HepG2 (cell line): ENCODE data around the gene GAL3ST1. TPM values are rescaled to one million over a fixed set of nuclear protein-coding genes. Genes with fewer than 3 reads are reported as not detected.

Experiments
- ARID3A ChIP-seq: IDR thresholded peaks from 2 replicates; pipeline ENCODE4 v1.6.1; 2012; ENCODE audit warnings: low read depth, low read length, improper control_type of control experiment
- BRCA1 ChIP-seq: sonication (generic); formaldehyde crosslinking; IDR thresholded peaks from 2 replicates; pipeline ENCODE4 v1.4.0; 2020; ENCODE audit warnings: missing genetic modification reagents
- FOXJ3 ChIP-seq: sonication (generic); formaldehyde crosslinking; IDR thresholded peaks from 2 replicates; pipeline ENCODE4 v1.4.0; 2020; ENCODE audit warnings: missing genetic modification reagents, mild to moderate bottlenecking, borderline replicate concordance
- FOXM1 ChIP-seq: sonication (generic); formaldehyde crosslinking; IDR thresholded peaks from 2 replicates; pipeline ENCODE4 v1.5.0; 2020; ENCODE audit warnings: missing genetic modification reagents
- MAZ ChIP-seq, 2 experiments: sonication (generic) in 1 of 2; formaldehyde crosslinking in 1 of 2; IDR thresholded peaks; 2 replicates each; pipeline versions ENCODE4 v1.5.0 to v1.6.1; 2012 to 2020; ENCODE audit warnings: low read depth in 2 of 2, mild to moderate bottlenecking in 2 of 2, borderline replicate concordance in 1 of 2, improper control_type of control experiment in 1 of 2, low read length in 1 of 2, missing genetic modification reagents in 1 of 2, moderate library complexity in 1 of 2
- TGIF2 ChIP-seq: IDR thresholded peaks from 2 replicates; pipeline ENCODE4 v1.6.1; 2016; ENCODE audit warnings: control low read depth, missing compliant biosample characterization
- THAP7 ChIP-seq: sonication (generic); formaldehyde crosslinking; IDR thresholded peaks from 2 replicates; pipeline ENCODE4 v1.8.1; 2023; ENCODE audit warnings: mild to moderate bottlenecking, missing genetic modification reagents
- ZFP1 ChIP-seq: IDR thresholded peaks from 2 replicates; pipeline ENCODE4 v1.6.1; 2016
- ZNF143 ChIP-seq: sonication (generic); formaldehyde crosslinking; IDR thresholded peaks from 2 replicates; pipeline ENCODE4 v1.4.0; 2020; ENCODE audit warnings: missing genetic modification reagents
- ZNF33B ChIP-seq: sonication (generic); formaldehyde crosslinking; IDR thresholded peaks from 2 replicates; pipeline ENCODE4 v1.5.1; 2020; ENCODE audit warnings: mild to moderate bottlenecking, missing genetic modification reagents
- ZNF660 ChIP-seq: sonication (generic); formaldehyde crosslinking; IDR thresholded peaks from 2 replicates; pipeline ENCODE4 v1.5.1; 2020; ENCODE audit warnings: mild to moderate bottlenecking, low read depth, missing genetic modification reagents, borderline replicate concordance
- ZSCAN25 ChIP-seq: sonication (generic); formaldehyde crosslinking; IDR thresholded peaks from 2 replicates; pipeline ENCODE4 v1.8.0; 2022; ENCODE audit warnings: mild to moderate bottlenecking, missing genetic modification reagents
- polyA plus RNA-seq, 8 experiments: library from polyadenylated mRNA; depleted of rRNA in 3 of 8; stranded (reverse) in 7 of 8; unstranded in 1 of 8; fragments of >200 nt; fragmentation: Illumina TruSeq in 4 of 8; extraction: Trizol in 4 of 8; gene quantifications; 2 replicates each; pipeline versions ENCODE4 v1.2.1 to v1.2.3, GENCODE V29; 2011 to 2016; ENCODE audit warnings: low read depth in 4 of 8, missing spikeins in 1 of 8, mixed read lengths in 1 of 8; ENCODE audit not compliant: insufficient read depth in 1 of 8
- total RNA-seq, 5 experiments: library from RNA; depleted of rRNA; stranded (reverse); fragments of >200 nt; fragmentation: Illumina TruSeq; extraction: Trizol; gene quantifications; 2 replicates each; pipeline ENCODE4 v1.2.3, GENCODE V29; 2016; ENCODE audit warnings: low read depth in 1 of 5
- TF ChIP-seq, protein P1 (sequence below): sonication (generic); formaldehyde crosslinking; IDR thresholded peaks from 2 replicates; pipeline ENCODE4 v1.5.1; 2020; ENCODE audit warnings: mild to moderate bottlenecking, missing genetic modification reagents, moderate library complexity
- TF ChIP-seq, protein P2 (sequence below), 2 experiments: sonication (generic) in 1 of 2; formaldehyde crosslinking in 1 of 2; IDR thresholded peaks; 2 replicates each; pipeline versions ENCODE4 v1.4.0 to v1.6.1; 2018 to 2020; ENCODE audit warnings: missing genetic modification reagents in 2 of 2, borderline replicate concordance in 1 of 2, low read depth in 1 of 2, mild to moderate bottlenecking in 1 of 2, missing biosample characterization in 1 of 2

The GAL3ST1 gene
- total and polyA plus RNA-seq, 2 of the 13 experiments (the other 11 are each of a cell fraction or from before 2014, with no cell fraction given) = 4.4 to 14.7 TPM

GRCh38 chr22:30591588-30592359, 17.3 kb upstream of the GAL3ST1 start, which contains the start of gene PES1 (continued):
- peak; percentile 48; the same call in 1 of the 2 replicates for TF ChIP-seq FOXJ3
- TF ChIP-seq MAZ (IDR thresholded peaks at IDR 0.05; ENCODE audit: borderline replicate concordance, low read depth, low read length) = no peak
- no peak; the same call in 1 of the 2 replicates for TF ChIP-seq MAZ (CRISPR knock-in tag; IDR thresholded peaks at IDR 0.05; ENCODE audit: low read depth)
- TF ChIP-seq ZNF143 (CRISPR knock-in tag) = peak; percentile 99
- TF ChIP-seq, protein P1, sequence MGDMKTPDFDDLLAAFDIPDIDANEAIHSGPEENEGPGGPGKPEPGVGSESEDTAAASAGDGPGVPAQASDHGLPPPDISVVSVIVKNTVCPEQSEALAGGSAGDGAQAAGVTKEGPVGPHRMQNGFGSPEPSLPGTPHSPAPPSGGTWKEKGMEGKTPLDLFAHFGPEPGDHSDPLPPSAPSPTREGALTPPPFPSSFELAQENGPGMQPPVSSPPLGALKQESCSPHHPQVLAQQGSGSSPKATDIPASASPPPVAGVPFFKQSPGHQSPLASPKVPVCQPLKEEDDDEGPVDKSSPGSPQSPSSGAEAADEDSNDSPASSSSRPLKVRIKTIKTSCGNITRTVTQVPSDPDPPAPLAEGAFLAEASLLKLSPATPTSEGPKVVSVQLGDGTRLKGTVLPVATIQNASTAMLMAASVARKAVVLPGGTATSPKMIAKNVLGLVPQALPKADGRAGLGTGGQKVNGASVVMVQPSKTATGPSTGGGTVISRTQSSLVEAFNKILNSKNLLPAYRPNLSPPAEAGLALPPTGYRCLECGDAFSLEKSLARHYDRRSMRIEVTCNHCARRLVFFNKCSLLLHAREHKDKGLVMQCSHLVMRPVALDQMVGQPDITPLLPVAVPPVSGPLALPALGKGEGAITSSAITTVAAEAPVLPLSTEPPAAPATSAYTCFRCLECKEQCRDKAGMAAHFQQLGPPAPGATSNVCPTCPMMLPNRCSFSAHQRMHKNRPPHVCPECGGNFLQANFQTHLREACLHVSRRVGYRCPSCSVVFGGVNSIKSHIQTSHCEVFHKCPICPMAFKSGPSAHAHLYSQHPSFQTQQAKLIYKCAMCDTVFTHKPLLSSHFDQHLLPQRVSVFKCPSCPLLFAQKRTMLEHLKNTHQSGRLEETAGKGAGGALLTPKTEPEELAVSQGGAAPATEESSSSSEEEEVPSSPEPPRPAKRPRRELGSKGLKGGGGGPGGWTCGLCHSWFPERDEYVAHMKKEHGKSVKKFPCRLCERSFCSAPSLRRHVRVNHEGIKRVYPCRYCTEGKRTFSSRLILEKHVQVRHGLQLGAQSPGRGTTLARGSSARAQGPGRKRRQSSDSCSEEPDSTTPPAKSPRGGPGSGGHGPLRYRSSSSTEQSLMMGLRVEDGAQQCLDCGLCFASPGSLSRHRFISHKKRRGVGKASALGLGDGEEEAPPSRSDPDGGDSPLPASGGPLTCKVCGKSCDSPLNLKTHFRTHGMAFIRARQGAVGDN (CRISPR knock-in tag) = peak; percentile 77
- TF ChIP-seq THAP7 (CRISPR knock-in tag) = peak; percentile 41; the same call in 1 of the 2 replicates
- peak; percentile 52; the same call in 1 of the 2 replicates for TF ChIP-seq ZNF33B (CRISPR knock-in tag)
- TF ChIP-seq, protein P2, sequence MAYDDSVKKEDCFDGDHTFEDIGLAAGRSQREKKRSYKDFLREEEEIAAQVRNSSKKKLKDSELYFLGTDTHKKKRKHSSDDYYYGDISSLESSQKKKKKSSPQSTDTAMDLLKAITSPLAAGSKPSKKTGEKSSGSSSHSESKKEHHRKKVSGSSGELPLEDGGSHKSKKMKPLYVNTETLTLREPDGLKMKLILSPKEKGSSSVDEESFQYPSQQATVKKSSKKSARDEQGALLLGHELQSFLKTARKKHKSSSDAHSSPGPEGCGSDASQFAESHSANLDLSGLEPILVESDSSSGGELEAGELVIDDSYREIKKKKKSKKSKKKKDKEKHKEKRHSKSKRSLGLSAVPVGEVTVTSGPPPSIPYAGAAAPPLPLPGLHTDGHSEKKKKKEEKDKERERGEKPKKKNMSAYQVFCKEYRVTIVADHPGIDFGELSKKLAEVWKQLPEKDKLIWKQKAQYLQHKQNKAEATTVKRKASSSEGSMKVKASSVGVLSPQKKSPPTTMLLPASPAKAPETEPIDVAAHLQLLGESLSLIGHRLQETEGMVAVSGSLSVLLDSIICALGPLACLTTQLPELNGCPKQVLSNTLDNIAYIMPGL (CRISPR knock-in tag; IDR thresholded peaks at IDR 0.05; ENCODE audit: borderline replicate concordance in 1 of 2, low read depth in 1 of 2) = peak; percentile 21 to 55; a peak in 2 of 4 replicates
- TF ChIP-seq ZNF660 (CRISPR knock-in tag) = no peak
- peak; percentile 90 for TF ChIP-seq ARID3A
- no peak for TF ChIP-seq ZSCAN25 (CRISPR knock-in tag)
- TF ChIP-seq BRCA1 (CRISPR knock-in tag) = 0 out of 2 replicates have a peak, but pooled peaks have one; percentile 6
- TF ChIP-seq ZFP1 = peak; percentile 31; the same call in 1 of the 2 replicates
- TF ChIP-seq FOXM1 (CRISPR knock-in tag) = no peak
- peak; percentile 64; the same call in 1 of the 2 replicates for TF ChIP-seq TGIF2
